ENCODE results near the gene PPCS.
A peak's percentile ranks its signal among the peaks of the same experiment; 100 is the strongest.

Gene PPCS

DNA sequence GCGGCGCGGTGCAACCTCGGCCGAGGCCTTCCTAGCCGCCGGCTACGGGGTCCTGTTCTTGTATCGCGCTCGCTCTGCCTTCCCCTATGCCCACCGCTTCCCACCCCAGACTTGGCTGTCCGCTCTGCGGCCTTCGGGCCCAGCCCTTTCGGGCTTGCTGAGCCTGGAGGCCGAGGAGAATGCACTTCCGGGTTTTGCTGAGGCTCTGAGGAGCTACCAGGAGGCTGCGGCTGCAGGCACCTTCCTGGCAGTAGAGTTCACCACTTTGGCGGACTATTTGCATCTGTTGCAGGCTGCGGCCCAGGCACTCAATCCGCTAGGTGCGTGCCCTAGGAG is 379 bp downstream of the PPCS start:
- peaks cover 20 to 33% of the 10 kb centered on the region in 2 experiments for H3K36me3 ChIP-seq (ENCODE audit: control insufficient read depth in 2 of 2, insufficient read depth in 1 of 2, low read length in 2 of 2)
- H3K27ac ChIP-seq (ENCODE audit: extremely low read depth, low read depth, low read length) = peak overlapping the region; percentile 76
- peak overlapping the region; percentile 75 for H3K4me3 ChIP-seq (ENCODE audit: low read depth, low read length)
- POLR2A ChIA-PET = interaction anchor here (1.0 to 1.2 kb wide), 2 partner anchors 116 to 225 kb away, joined by 4 to 5 read pairs; partner anchors contain the start of gene YBX1
- 0 out of 2 replicates have a peak, but pooled peaks cover 3% of the 10 kb centered on the region for H3K4me1 ChIP-seq (ENCODE audit: control insufficient read depth, insufficient read depth, low read length)
- no peaks in the 10 kb centered on the region for H3K9me3 ChIP-seq (ENCODE audit: control insufficient read depth, insufficient read depth, low read depth, low read length)
- CTCF ChIA-PET = no interaction called here
- TF ChIP-seq ZNF184 (tag by site-specific recombination; IDR thresholded peaks at IDR 0.05) (no peak), GLI2 (tag by site-specific recombination; IDR thresholded peaks at IDR 0.05; ENCODE audit: borderline replicate concordance, low read depth) (no peak), ZNF623 (tag by site-specific recombination; IDR thresholded peaks at IDR 0.05) (no peak), SP2 (tag by site-specific recombination; IDR thresholded peaks at IDR 0.05) (no peak), BCL11B (tag by site-specific recombination; IDR thresholded peaks at IDR 0.05; ENCODE audit: low read depth) (no peak), ZNF114 (tag by site-specific recombination; IDR thresholded peaks at IDR 0.05) (no peak), ZNF600 (tag by site-specific recombination; IDR thresholded peaks at IDR 0.05) (no peak), ZNF561 (tag by site-specific recombination; IDR thresholded peaks at IDR 0.05; ENCODE audit: borderline replicate concordance) (no peak), ZBTB7A (tag by site-specific recombination; IDR thresholded peaks at IDR 0.05; ENCODE audit: low read depth) (no peak), ZNF658 (tag by site-specific recombination; IDR thresholded peaks at IDR 0.05) (no peak), ZNF514 (tag by site-specific recombination; IDR thresholded peaks at IDR 0.05) (no peak), ZNF175 (tag by site-specific recombination; IDR thresholded peaks at IDR 0.05) (no peak), ZFP41 (tag by site-specific recombination; IDR thresholded peaks at IDR 0.05; ENCODE audit: borderline replicate concordance) (no peak), ZNF292 (tag by site-specific recombination; IDR thresholded peaks at IDR 0.05; ENCODE audit: borderline replicate concordance, low read depth) (no peak), ZNF670 (tag by site-specific recombination; IDR thresholded peaks at IDR 0.05; ENCODE audit: low read depth) (no peak), ZNF792 (tag by site-specific recombination; IDR thresholded peaks at IDR 0.05) (0 out of 2 replicates have a peak, but pooled peaks have one; percentile 61)
- TF ChIP-seq, protein P1, sequence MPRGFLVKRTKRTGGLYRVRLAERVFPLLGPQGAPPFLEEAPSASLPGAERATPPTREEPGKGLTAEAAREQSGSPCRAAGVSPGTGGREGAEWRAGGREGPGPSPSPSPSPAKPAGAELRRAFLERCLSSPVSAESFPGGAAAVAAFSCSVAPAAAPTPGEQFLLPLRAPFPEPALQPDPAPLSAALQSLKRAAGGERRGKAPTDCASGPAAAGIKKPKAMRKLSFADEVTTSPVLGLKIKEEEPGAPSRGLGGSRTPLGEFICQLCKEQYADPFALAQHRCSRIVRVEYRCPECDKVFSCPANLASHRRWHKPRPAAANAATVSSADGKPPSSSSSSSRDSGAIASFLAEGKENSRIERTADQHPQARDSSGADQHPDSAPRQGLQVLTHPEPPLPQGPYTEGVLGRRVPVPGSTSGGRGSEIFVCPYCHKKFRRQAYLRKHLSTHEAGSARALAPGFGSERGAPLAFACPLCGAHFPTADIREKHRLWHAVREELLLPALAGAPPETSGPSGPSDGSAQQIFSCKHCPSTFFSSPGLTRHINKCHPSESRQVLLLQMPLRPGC (tag by site-specific recombination; IDR thresholded peaks at IDR 0.05) = no peak
- TF ChIP-seq, protein P2, sequence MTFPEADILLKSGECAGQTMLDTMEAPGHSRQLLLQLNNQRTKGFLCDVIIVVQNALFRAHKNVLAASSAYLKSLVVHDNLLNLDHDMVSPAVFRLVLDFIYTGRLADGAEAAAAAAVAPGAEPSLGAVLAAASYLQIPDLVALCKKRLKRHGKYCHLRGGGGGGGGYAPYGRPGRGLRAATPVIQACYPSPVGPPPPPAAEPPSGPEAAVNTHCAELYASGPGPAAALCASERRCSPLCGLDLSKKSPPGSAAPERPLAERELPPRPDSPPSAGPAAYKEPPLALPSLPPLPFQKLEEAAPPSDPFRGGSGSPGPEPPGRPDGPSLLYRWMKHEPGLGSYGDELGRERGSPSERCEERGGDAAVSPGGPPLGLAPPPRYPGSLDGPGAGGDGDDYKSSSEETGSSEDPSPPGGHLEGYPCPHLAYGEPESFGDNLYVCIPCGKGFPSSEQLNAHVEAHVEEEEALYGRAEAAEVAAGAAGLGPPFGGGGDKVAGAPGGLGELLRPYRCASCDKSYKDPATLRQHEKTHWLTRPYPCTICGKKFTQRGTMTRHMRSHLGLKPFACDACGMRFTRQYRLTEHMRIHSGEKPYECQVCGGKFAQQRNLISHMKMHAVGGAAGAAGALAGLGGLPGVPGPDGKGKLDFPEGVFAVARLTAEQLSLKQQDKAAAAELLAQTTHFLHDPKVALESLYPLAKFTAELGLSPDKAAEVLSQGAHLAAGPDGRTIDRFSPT (tag by site-specific recombination; IDR thresholded peaks at IDR 0.05) = no peak
- TF ChIP-seq, protein P3, sequence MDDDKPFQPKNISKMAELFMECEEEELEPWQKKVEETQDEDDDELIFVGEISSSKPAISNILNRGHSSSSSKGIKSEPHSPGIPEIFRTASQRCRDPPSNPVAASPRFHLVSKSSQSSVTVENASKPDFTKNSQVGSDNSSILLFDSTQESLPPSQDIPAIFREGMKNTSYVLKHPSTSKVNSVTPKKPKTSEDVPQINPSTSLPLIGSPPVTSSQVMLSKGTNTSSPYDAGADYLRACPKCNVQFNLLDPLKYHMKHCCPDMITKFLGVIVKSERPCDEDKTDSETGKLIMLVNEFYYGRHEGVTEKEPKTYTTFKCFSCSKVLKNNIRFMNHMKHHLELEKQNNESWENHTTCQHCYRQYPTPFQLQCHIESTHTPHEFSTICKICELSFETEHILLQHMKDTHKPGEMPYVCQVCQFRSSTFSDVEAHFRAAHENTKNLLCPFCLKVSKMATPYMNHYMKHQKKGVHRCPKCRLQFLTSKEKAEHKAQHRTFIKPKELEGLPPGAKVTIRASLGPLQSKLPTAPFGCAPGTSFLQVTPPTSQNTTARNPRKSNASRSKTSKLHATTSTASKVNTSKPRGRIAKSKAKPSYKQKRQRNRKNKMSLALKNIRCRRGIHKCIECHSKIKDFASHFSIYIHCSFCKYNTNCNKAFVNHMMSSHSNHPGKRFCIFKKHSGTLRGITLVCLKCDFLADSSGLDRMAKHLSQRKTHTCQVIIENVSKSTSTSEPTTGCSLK (tag by site-specific recombination; IDR thresholded peaks at IDR 0.05) = no peak
- TF ChIP-seq, protein P4, sequence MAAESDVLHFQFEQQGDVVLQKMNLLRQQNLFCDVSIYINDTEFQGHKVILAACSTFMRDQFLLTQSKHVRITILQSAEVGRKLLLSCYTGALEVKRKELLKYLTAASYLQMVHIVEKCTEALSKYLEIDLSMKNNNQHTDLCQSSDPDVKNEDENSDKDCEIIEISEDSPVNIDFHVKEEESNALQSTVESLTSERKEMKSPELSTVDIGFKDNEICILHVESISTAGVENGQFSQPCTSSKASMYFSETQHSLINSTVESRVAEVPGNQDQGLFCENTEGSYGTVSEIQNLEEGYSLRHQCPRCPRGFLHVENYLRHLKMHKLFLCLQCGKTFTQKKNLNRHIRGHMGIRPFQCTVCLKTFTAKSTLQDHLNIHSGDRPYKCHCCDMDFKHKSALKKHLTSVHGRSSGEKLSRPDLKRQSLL (tag by site-specific recombination; IDR thresholded peaks at IDR 0.05) = no peak
- TF ChIP-seq, protein P5, sequence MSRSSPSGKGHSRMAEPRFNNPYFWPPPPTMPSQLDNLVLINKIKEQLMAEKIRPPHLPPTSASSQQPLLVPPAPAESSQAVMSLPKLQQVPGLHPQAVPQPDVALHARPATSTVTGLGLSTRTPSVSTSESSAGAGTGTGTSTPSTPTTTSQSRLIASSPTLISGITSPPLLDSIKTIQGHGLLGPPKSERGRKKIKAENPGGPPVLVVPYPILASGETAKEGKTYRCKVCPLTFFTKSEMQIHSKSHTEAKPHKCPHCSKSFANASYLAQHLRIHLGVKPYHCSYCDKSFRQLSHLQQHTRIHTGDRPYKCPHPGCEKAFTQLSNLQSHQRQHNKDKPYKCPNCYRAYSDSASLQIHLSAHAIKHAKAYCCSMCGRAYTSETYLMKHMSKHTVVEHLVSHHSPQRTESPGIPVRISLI (tag by site-specific recombination; IDR thresholded peaks at IDR 0.05) = no peak
- TF ChIP-seq, protein P6, sequence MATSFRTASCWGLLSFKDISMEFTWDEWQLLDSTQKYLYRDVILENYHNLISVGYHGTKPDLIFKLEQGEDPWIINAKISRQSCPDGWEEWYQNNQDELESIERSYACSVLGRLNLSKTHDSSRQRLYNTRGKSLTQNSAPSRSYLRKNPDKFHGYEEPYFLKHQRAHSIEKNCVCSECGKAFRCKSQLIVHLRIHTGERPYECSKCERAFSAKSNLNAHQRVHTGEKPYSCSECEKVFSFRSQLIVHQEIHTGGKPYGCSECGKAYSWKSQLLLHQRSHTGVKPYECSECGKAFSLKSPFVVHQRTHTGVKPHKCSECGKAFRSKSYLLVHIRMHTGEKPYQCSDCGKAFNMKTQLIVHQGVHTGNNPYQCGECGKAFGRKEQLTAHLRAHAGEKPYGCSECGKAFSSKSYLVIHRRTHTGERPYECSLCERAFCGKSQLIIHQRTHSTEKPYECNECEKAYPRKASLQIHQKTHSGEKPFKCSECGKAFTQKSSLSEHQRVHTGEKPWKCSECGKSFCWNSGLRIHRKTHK (tag by site-specific recombination; IDR thresholded peaks at IDR 0.05) = no peak
- TF ChIP-seq, protein P7, sequence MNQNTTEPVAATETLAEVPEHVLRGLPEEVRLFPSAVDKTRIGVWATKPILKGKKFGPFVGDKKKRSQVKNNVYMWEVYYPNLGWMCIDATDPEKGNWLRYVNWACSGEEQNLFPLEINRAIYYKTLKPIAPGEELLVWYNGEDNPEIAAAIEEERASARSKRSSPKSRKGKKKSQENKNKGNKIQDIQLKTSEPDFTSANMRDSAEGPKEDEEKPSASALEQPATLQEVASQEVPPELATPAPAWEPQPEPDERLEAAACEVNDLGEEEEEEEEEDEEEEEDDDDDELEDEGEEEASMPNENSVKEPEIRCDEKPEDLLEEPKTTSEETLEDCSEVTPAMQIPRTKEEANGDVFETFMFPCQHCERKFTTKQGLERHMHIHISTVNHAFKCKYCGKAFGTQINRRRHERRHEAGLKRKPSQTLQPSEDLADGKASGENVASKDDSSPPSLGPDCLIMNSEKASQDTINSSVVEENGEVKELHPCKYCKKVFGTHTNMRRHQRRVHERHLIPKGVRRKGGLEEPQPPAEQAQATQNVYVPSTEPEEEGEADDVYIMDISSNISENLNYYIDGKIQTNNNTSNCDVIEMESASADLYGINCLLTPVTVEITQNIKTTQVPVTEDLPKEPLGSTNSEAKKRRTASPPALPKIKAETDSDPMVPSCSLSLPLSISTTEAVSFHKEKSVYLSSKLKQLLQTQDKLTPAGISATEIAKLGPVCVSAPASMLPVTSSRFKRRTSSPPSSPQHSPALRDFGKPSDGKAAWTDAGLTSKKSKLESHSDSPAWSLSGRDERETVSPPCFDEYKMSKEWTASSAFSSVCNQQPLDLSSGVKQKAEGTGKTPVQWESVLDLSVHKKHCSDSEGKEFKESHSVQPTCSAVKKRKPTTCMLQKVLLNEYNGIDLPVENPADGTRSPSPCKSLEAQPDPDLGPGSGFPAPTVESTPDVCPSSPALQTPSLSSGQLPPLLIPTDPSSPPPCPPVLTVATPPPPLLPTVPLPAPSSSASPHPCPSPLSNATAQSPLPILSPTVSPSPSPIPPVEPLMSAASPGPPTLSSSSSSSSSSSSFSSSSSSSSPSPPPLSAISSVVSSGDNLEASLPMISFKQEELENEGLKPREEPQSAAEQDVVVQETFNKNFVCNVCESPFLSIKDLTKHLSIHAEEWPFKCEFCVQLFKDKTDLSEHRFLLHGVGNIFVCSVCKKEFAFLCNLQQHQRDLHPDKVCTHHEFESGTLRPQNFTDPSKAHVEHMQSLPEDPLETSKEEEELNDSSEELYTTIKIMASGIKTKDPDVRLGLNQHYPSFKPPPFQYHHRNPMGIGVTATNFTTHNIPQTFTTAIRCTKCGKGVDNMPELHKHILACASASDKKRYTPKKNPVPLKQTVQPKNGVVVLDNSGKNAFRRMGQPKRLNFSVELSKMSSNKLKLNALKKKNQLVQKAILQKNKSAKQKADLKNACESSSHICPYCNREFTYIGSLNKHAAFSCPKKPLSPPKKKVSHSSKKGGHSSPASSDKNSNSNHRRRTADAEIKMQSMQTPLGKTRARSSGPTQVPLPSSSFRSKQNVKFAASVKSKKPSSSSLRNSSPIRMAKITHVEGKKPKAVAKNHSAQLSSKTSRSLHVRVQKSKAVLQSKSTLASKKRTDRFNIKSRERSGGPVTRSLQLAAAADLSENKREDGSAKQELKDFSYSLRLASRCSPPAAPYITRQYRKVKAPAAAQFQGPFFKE (tag by site-specific recombination; IDR thresholded peaks at IDR 0.05; ENCODE audit: borderline replicate concordance) = no peak

All from HEK293 (cell line).